ENCODE results near the gene TLR5. TPM values are rescaled to one million over a fixed set of nuclear protein-coding genes. Genes with fewer than 3 reads are reported as not detected.

The TLR5 gene
- total RNA-seq, 1 donor from 2014 or later, result 3.1 TPM

DNA sequence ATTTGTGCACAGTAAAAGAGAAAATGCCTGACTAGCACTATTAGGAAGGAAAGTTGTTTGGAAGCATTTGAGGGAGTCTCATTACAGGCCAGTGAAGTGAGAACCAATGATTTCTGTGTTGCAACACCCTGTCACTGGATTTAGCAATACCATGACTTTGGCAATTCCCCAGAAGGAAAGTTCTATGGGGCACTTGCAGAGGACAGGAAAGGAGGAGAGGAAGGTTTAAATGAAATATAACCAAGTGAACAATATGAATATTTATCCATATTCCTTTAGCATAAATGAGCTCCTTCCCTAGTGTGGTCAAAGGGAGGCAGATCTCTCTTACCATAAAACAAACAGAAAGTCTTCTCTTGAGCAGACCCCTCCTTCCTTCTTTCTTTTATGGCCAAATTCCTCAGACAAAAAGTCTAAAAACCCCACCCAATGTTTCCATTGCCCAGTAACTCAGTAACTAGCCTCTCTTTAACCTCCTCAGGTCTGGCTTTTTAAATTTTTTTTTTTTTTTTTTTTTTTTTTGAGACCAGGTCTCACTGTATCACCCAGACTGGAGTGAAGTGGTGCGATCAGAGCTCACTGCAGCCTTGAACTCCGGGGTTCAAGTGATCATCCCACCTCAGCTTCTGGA, 5.5 kb downstream of the TLR5 start:
- H3K27me3 ChIP-seq (ENCODE audit: control insufficient read depth in 3 of 3, insufficient read depth in 3 of 3, low read length in 3 of 3), result no peaks in the 10 kb centered on the region
- peak overlapping the region; percentile 31 for H3K27ac ChIP-seq (ENCODE audit: low read depth, low read length)
- H3K4me3 ChIP-seq (ENCODE audit: low read length in 3 of 3), result no peak overlapping the region
- no peaks in the 10 kb centered on the region for H3K36me3 ChIP-seq (ENCODE audit: control insufficient read depth in 3 of 3, insufficient read depth in 3 of 3, low read length in 3 of 3)
- no peak overlapping the region for H3K9ac ChIP-seq (ENCODE audit: low read depth in 1 of 3, low read length in 3 of 3)
- peaks cover 37 to 52% (median 50%) of the 10 kb centered on the region in 3 donors for H3K4me1 ChIP-seq (ENCODE audit: control insufficient read depth in 3 of 3, insufficient read depth in 3 of 3, low read length in 3 of 3)
- no peaks in the 10 kb centered on the region for H3K9me3 ChIP-seq (ENCODE audit: control insufficient read depth in 3 of 3, low read length in 3 of 3)

DNA sequence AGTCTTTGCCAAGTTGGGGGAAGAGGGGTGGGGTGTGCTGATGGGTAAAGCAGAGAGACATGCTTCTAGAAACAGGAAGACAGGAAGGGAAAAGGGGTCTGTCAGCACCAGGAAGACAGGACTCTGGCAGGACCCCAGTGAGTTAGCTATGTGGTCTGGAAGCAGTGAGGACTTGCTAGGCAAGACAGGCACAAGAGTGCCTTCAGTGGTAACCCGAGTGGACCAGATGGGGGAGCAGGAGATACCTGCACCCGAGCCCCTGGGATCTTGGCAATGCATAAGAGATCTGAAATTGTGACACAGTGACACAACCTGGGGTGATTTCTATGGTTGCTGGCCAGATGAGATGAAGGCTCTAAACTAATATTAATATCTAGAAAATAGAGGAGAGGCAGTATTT, 7.0 kb downstream of the TLR5 start:
- H3K27me3 ChIP-seq (ENCODE audit: control insufficient read depth in 3 of 3, insufficient read depth in 3 of 3, low read length in 3 of 3), result no peaks in the 10 kb centered on the region
- no peak overlapping the region for H3K27ac ChIP-seq (ENCODE audit: low read depth, low read length)
- H3K4me1 ChIP-seq (ENCODE audit: control insufficient read depth in 3 of 3, insufficient read depth in 3 of 3, low read length in 3 of 3), result peaks cover 30 to 44% (median 39%) of the 10 kb centered on the region in 3 donors
- peaks cover 0 to 2% (median 0%) of the 10 kb centered on the region in 3 donors for H3K36me3 ChIP-seq (ENCODE audit: control insufficient read depth in 3 of 3, insufficient read depth in 3 of 3, low read length in 3 of 3)
- H3K9me3 ChIP-seq (ENCODE audit: control insufficient read depth in 3 of 3, low read length in 3 of 3), result no peaks in the 10 kb centered on the region
- H3K4me3 ChIP-seq (ENCODE audit: low read length in 3 of 3), result no peak overlapping the region
- no peak overlapping the region for H3K9ac ChIP-seq (ENCODE audit: low read depth in 1 of 3, low read length in 3 of 3)

DNA sequence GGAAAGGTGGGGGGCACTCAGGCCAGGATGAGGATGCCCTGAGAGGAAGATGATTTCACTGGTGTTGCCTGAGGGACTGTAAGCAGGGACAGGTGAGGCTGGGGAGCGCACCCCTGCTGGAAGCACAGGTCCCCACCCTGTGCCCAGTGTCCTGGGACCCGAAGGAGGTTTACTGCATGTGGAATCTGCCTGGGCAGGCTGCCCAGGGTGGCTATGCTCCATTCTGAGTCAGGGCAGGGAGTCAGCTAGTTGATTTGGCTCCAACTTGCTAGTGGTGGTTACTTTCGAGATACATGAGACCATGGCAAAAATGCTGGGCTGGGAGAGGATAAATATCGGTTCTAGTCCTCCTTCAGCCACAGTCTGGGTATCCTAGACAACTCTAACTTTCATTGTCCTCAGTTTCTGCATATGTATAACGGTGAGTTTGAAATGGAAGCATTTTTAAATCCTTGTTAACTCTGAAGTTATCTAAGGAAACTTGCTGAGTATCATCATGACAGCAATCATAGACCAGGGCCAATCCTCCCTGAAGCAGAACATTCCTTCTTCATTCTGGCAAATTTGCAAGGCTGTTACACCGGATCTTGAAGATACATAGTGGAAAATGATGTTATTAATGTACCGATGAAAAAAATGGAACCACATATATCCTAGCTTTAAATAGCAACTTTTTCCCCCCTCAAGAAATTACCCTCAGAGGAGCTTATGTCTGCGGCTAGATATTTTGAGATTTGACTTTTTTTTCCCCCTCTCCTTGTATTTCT, 7.7 kb downstream of the TLR5 start:
- no peak overlapping the region for H3K27ac ChIP-seq (ENCODE audit: low read depth, low read length)
- H3K4me1 ChIP-seq (ENCODE audit: control insufficient read depth in 3 of 3, insufficient read depth in 3 of 3, low read length in 3 of 3), result peaks cover 30 to 40% (median 37%) of the 10 kb centered on the region in 3 donors
- H3K9ac ChIP-seq (ENCODE audit: low read depth in 1 of 3, low read length in 3 of 3), result no peak overlapping the region
- no peak overlapping the region for H3K4me3 ChIP-seq (ENCODE audit: low read length in 3 of 3)
- no peaks in the 10 kb centered on the region for H3K27me3 ChIP-seq (ENCODE audit: control insufficient read depth in 3 of 3, insufficient read depth in 3 of 3, low read length in 3 of 3)
- peaks cover 0 to 2% (median 0%) of the 10 kb centered on the region in 3 donors for H3K36me3 ChIP-seq (ENCODE audit: control insufficient read depth in 3 of 3, insufficient read depth in 3 of 3, low read length in 3 of 3)
- no peaks in the 10 kb centered on the region for H3K9me3 ChIP-seq (ENCODE audit: control insufficient read depth in 3 of 3, low read length in 3 of 3)

DNA sequence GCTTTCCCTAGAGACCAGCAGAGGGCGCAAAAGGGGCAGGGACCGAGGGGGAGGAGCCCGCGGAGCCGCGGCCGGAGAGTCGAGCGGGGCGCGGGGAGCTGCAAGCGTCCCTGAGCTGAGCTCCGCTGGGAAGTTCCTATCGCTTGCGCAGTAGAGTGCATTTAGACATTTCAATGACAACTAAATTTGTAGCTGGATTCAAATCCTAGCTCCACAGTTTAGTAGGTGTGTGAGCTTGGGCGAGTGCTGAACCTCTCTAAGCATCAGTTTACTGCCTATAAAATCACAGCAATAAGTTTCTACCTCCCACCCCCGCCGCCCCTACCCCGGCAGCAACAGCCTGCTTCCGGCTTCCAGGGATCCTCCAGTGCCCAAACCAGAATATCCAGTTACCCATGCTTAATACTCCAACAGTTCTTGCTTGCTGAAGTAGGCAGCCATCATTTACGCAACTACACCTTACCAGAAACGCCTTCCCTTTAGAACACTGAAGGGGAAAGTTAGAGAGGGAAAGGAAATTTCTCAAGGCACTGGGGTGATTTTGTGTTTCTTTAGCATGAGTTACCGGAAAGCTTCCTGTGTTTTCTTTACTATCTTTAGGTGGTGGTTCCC, 9.1 kb downstream of the TLR5 start:
- H3K4me1 ChIP-seq (ENCODE audit: control insufficient read depth in 3 of 3, insufficient read depth in 3 of 3, low read length in 3 of 3), result peaks cover 37 to 49% (median 45%) of the 10 kb centered on the region in 3 donors
- peak overlapping the region; percentile 24 to 61 (median 39) for H3K4me3 ChIP-seq (ENCODE audit: low read length in 3 of 3)
- H3K9ac ChIP-seq (ENCODE audit: low read depth in 1 of 3, low read length in 3 of 3), result peak overlapping the region; percentile 0 to 52 (median 33)
- H3K9me3 ChIP-seq (ENCODE audit: control insufficient read depth in 3 of 3, low read length in 3 of 3), result no peaks in the 10 kb centered on the region
- H3K27me3 ChIP-seq (ENCODE audit: control insufficient read depth in 3 of 3, insufficient read depth in 3 of 3, low read length in 3 of 3), result peaks cover 0 to 3% (median 0%) of the 10 kb centered on the region in 3 donors
- H3K36me3 ChIP-seq (ENCODE audit: control insufficient read depth in 3 of 3, insufficient read depth in 3 of 3, low read length in 3 of 3), result peaks cover 0 to 2% (median 0%) of the 10 kb centered on the region in 3 donors
- no peak overlapping the region for H3K27ac ChIP-seq (ENCODE audit: low read depth, low read length)

DNA sequence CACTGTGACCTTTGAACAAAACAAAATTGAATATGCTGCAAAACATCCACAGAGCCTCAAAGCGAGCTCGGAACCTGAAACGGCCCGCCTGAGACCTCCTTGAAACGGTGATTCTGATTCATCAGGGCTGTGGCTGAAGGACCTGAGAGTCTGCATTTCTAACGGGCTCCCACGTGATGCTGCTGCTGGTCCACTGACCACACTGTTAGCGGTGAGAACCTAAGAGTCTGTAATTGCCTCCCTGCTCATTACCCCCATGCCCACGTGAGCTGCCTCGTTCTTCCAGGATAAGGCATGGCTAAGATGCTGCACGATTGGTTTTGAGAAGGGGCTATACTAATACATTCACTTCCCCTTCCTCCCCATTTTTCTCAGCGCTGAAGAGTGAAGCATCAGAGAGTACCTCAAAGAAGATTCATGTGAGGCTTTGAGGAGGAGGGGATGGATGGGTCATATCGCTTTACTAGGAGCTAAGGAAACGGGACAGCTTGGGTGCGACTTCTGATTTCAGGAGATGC, 9.7 kb downstream of the TLR5 start:
- Histone ChIP-seq H3K27ac (ENCODE audit: low read depth, low read length) (no peak overlapping the region), H3K4me3 (ENCODE audit: low read length in 3 of 3) (peak overlapping the region in 2 of 3 donors; percentile 24 to 39), H3K9ac (ENCODE audit: low read depth in 1 of 3, low read length in 3 of 3) (peak overlapping the region in 2 of 3 donors; percentile 15 to 33)

DNA sequence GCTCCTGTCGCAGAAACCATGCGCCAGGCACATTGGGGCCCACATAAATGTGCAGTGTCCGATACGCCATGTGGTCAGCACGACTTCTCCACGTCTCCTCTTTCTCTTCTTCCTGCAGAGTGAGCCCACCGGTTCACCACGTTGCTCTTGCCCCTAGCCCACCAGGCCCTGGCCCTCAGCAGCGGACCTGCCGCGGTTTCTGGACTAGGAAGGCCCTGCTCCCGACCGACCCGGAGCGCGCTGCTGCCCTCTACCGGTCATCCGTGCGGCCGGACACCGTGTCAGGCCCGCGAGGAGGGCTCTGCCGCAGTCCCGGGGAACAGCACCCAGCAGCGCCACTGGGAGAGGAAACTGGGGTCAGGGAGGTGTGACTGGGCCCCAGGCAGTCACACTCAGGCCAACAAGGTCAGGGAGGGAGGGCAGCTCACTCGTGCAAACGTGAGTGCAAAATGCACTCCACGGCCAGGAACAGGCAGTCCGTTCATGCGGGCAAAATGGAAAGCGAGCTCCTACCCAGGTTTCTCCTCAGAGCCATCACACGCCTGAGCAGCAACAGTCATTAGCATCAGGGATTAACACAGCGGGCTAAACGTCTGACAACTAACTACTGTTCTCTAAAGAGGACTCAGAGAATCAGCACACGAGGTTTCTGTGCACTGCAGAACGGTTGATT, 13.7 kb downstream of the TLR5 start:
- Histone ChIP-seq H3K27ac (ENCODE audit: low read depth, low read length) (no peak overlapping the region), H3K4me1 (ENCODE audit: control insufficient read depth in 3 of 3, insufficient read depth in 3 of 3, low read length in 3 of 3) (peaks cover 18% of the 10 kb centered on the region in 3 donors), H3K9ac (ENCODE audit: low read depth in 1 of 3, low read length in 3 of 3) (peak overlapping the region in 1 of 3 donors; percentile 73), H3K27me3 (ENCODE audit: control insufficient read depth in 3 of 3, insufficient read depth in 3 of 3, low read length in 3 of 3) (peaks cover 0 to 3% (median 0%) of the 10 kb centered on the region in 3 donors), H3K36me3 (ENCODE audit: control insufficient read depth in 3 of 3, insufficient read depth in 3 of 3, low read length in 3 of 3) (peaks cover 0 to 2% (median 0%) of the 10 kb centered on the region in 3 donors), H3K9me3 (ENCODE audit: control insufficient read depth in 3 of 3, low read length in 3 of 3) (no peaks in the 10 kb centered on the region), H3K4me3 (ENCODE audit: low read length in 3 of 3) (peak overlapping the region in 2 of 3 donors; percentile 50 to 70)

More for the DNA sequence above, 9.7 kb downstream of the TLR5 start:
- peaks cover 39 to 50% (median 46%) of the 10 kb centered on the region in 3 donors for H3K4me1 ChIP-seq (ENCODE audit: control insufficient read depth in 3 of 3, insufficient read depth in 3 of 3, low read length in 3 of 3)
- peaks cover 0 to 2% (median 0%) of the 10 kb centered on the region in 3 donors for H3K36me3 ChIP-seq (ENCODE audit: control insufficient read depth in 3 of 3, insufficient read depth in 3 of 3, low read length in 3 of 3)
- peaks cover 0 to 3% (median 0%) of the 10 kb centered on the region in 3 donors for H3K27me3 ChIP-seq (ENCODE audit: control insufficient read depth in 3 of 3, insufficient read depth in 3 of 3, low read length in 3 of 3)
- H3K9me3 ChIP-seq (ENCODE audit: control insufficient read depth in 3 of 3, low read length in 3 of 3), result no peaks in the 10 kb centered on the region

DNA sequence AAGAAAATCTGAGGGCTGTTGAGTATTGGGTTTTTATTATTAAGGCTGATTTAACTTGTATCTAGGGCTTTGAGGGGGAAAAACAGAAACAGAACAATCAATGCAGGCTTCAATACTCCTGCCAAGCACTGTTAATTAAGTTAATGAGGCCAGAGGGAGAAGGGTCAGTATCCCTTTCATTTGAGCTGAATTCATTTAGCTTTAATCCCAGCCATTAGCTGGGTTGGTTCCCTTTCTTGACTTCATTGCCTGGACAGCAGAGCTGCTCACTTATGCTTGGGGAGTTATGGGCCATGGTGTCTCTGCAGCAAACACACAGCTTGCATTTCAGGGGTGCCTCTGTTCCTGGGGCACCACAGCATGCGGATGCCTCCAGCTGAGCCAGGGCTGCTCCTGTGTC, 16.3 kb downstream of the TLR5 start:
- peaks cover 0 to 3% (median 0%) of the 10 kb centered on the region in 3 donors for H3K27me3 ChIP-seq (ENCODE audit: control insufficient read depth in 3 of 3, insufficient read depth in 3 of 3, low read length in 3 of 3)
- H3K9ac ChIP-seq (ENCODE audit: low read depth in 1 of 3, low read length in 3 of 3), result no peak overlapping the region
- H3K36me3 ChIP-seq (ENCODE audit: control insufficient read depth in 3 of 3, insufficient read depth in 3 of 3, low read length in 3 of 3), result peaks cover 0 to 2% (median 0%) of the 10 kb centered on the region in 3 donors
- H3K4me3 ChIP-seq (ENCODE audit: low read length in 3 of 3), result no peak overlapping the region
- no peak overlapping the region for H3K27ac ChIP-seq (ENCODE audit: low read depth, low read length)
- H3K4me1 ChIP-seq (ENCODE audit: control insufficient read depth in 3 of 3, insufficient read depth in 3 of 3, low read length in 3 of 3), result peaks cover 12 to 13% (median 13%) of the 10 kb centered on the region in 3 donors
- H3K9me3 ChIP-seq (ENCODE audit: control insufficient read depth in 3 of 3, low read length in 3 of 3), result no peaks in the 10 kb centered on the region

DNA sequence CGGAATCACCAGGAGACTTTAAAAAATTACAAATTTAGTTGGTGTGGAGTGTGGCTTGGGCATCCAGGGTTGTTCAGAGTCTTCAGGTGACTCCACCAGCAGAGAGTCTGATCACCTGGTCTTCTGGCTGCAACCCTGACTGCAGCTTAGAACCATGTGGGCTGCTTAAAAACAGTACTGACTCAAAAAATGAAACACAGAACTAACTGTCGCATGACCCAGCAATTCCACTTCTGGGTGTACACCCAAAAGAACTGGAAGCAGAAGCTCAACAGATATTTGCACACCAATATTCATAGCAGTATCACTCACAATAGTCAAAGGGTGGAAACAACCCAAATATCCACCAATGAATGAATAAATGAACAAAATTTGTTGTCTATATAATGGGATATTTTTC, 17.3 kb downstream of the TLR5 start:
- peaks cover 12 to 13% (median 13%) of the 10 kb centered on the region in 3 donors for H3K4me1 ChIP-seq (ENCODE audit: control insufficient read depth in 3 of 3, insufficient read depth in 3 of 3, low read length in 3 of 3)
- H3K9me3 ChIP-seq (ENCODE audit: control insufficient read depth in 3 of 3, low read length in 3 of 3), result no peaks in the 10 kb centered on the region
- H3K27ac ChIP-seq (ENCODE audit: low read depth, low read length), result no peak overlapping the region
- peaks cover 0 to 3% (median 0%) of the 10 kb centered on the region in 3 donors for H3K27me3 ChIP-seq (ENCODE audit: control insufficient read depth in 3 of 3, insufficient read depth in 3 of 3, low read length in 3 of 3)
- no peak overlapping the region for H3K9ac ChIP-seq (ENCODE audit: low read depth in 1 of 3, low read length in 3 of 3)
- H3K36me3 ChIP-seq (ENCODE audit: control insufficient read depth in 3 of 3, insufficient read depth in 3 of 3, low read length in 3 of 3), result no peaks in the 10 kb centered on the region
- H3K4me3 ChIP-seq (ENCODE audit: low read length in 3 of 3), result no peak overlapping the region

DNA sequence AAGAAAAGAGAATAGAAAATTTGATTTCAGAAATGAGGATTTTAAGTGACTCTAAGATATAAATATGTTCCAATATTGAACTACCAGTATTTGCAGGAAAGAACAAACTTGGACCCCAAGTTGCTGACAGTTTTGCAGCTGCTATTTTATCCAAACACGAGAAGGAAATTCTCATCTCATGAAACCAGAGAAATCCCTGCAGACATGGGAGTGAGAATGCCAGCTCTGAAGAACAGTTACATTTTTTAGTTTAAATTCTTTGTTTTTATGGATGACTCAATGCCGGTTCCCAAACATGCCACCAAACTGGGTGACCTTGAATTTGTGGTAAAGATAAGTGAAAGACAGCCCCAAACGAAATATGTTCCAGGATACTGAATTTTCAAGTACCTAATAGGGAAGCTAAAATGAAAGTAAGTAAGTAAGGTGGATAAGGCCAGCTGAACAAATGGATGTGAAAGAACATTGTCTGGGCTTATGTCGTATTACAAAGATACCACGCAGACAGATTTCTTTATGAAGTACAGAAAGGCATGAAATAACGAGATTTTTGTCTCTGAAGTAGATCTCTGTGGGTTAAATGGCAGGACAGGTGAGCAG, 19.9 kb downstream of the TLR5 start:
- Histone ChIP-seq H3K27ac (ENCODE audit: low read depth, low read length) (no peak overlapping the region), H3K9ac (ENCODE audit: low read depth in 1 of 3, low read length in 3 of 3) (no peak overlapping the region), H3K36me3 (ENCODE audit: control insufficient read depth in 3 of 3, insufficient read depth in 3 of 3, low read length in 3 of 3) (no peaks in the 10 kb centered on the region), H3K4me3 (ENCODE audit: low read length in 3 of 3) (peak overlapping the region in 2 of 3 donors; percentile 18 to 52), H3K9me3 (ENCODE audit: control insufficient read depth in 3 of 3, low read length in 3 of 3) (no peaks in the 10 kb centered on the region), H3K27me3 (ENCODE audit: control insufficient read depth in 3 of 3, insufficient read depth in 3 of 3, low read length in 3 of 3) (no peaks in the 10 kb centered on the region), H3K4me1 (ENCODE audit: control insufficient read depth in 3 of 3, insufficient read depth in 3 of 3, low read length in 3 of 3) (peaks cover 3 to 4% (median 4%) of the 10 kb centered on the region in 3 donors)

Measured in skeletal muscle tissue (tissue), 4 donors.